ENCODE results near the gene DPM1. TPM values are rescaled to one million over a fixed set of nuclear protein-coding genes. Genes with fewer than 3 reads are reported as not detected.

The DPM1 gene
- total RNA-seq, 3 donors from 2014 or later = 30.9 to 39.5 (median 32.9) TPM

- Histone ChIP-seq H3K4me3 (no peak overlapping the region), H3K36me3 (ENCODE audit: low read depth) (no peaks in the 10 kb centered on the region), H3K9me3 (no peaks in the 10 kb centered on the region), H3K4me1 (ENCODE audit: low read depth) (no peaks in the 10 kb centered on the region)
- ATAC-seq (no peak), DNase-seq (no peak)
- intact Hi-C loops (cut with DNase I, micrococcal nuclease) = no loop called here
- TF ChIP-seq CTCF (IDR thresholded peaks at IDR 0.05) = no peak
These were observed 73.3 kb downstream of the DPM1 start for GRCh38 chr20:50885068-50885467.

Other genes starting within 250 kb of the DPM1 start
- 10 to 100 TPM; 16.8 to 35.1 (median 29.2) TPM for gene PARD6B, start 227.0 kb downstream of the DPM1 start, total RNA-seq
- gene BCAS4, start 163.5 kb downstream of the DPM1 start, total RNA-seq = 1 to 10 TPM; 1.9 to 5.6 (median 2.9) TPM
- gene ADNP, start 27.1 kb downstream of the DPM1 start, total RNA-seq = 10 to 100 TPM; 51.3 to 68.6 (median 61.4) TPM
- 1 to 10 TPM; 4.0 to 4.4 (median 4.4) TPM for gene MOCS3, start 286 bp upstream of the DPM1 start, total RNA-seq
- gene KCNG1, start 64.6 kb upstream of the DPM1 start, total RNA-seq = 10 to 100 TPM in 1 of 3 donors, 1 to 10 TPM in 2; 6.3 to 16.9 (median 7.2) TPM

Data from mucosa of descending colon (tissue), 3 donors.